Mucosa of stomach (tissue), 1 donor: ENCODE results near the gene MFAP1.
A peak's percentile ranks its signal among the peaks of the same experiment; 100 is the strongest.
"Not testable (repeated sequence)": the region's sequence is repeated elsewhere in the genome, so short reads cannot be mapped to it uniquely, and the experiment has no call there.

Experiments used
- H3K27me3 ChIP-seq: one replicate; pipeline ENCODE4 v1.7.0; 2013; ENCODE audit warnings: mild to moderate bottlenecking, low read length; ENCODE audit not compliant: control insufficient read depth, insufficient read depth
- H3K36me3 ChIP-seq: one replicate; pipeline ENCODE4 v1.7.0; 2013; ENCODE audit warnings: low read length; ENCODE audit not compliant: control insufficient read depth, insufficient read depth
- H3K4me1 ChIP-seq: one replicate; pipeline ENCODE4 v1.7.0; 2013; ENCODE audit warnings: mild to moderate bottlenecking, low read length; ENCODE audit not compliant: control insufficient read depth, insufficient read depth
- H3K4me3 ChIP-seq: one replicate; pipeline ENCODE4 v1.7.0; 2013; ENCODE audit warnings: low read length
- H3K9ac ChIP-seq: one replicate; pipeline ENCODE4 v1.7.0; 2013; ENCODE audit warnings: mild to moderate bottlenecking, low read length, moderate library complexity
- H3K9me3 ChIP-seq: one replicate; pipeline ENCODE4 v1.7.0; 2013; ENCODE audit warnings: mild to moderate bottlenecking, low read length, moderate library complexity; ENCODE audit not compliant: control insufficient read depth
- donor health status: Pancreatic carcinoma.

The MFAP1 gene

GRCh38 chr15:43824302-43825246, at the start of gene MFAP1:
MFAP1 (minus strand) TSS chr15:43824690; CDS start chr15:43824569, 121 bp downstream.
- Histone ChIP-seq H3K9ac (peak within 1 kb of the TSS; percentile 99), H3K9me3 (no peaks in the 10 kb centered on the region), H3K4me3 (peak within 1 kb of the TSS; percentile 99), H3K4me1 (peaks cover 15% of the 10 kb centered on the region), H3K36me3 (no peaks in the 10 kb centered on the region), H3K27me3 (no peaks in the 10 kb centered on the region)

- Histone ChIP-seq H3K4me3 (no peak overlapping the region), H3K9ac (no peak overlapping the region), H3K27me3 (no peaks in the 10 kb centered on the region), H3K36me3 (no peaks in the 10 kb centered on the region), H3K9me3 (no peaks in the 10 kb centered on the region), H3K4me1 (no peaks in the 10 kb centered on the region)
Observed at GRCh38 chr15:43873651-43874050, 49.2 kb upstream of the MFAP1 start.

- no peaks in the 10 kb centered on the region for H3K4me1 ChIP-seq
- H3K9ac ChIP-seq = no peak overlapping the region
- no peaks in the 10 kb centered on the region for H3K36me3 ChIP-seq
- H3K9me3 ChIP-seq = no peaks in the 10 kb centered on the region
- H3K4me3 ChIP-seq = no peak overlapping the region
- H3K27me3 ChIP-seq = no peaks in the 10 kb centered on the region
Observed at GRCh38 chr15:43872416-43873020, 48.0 kb upstream of the MFAP1 start.

- no peaks in the 10 kb centered on the region for H3K4me1 ChIP-seq
- H3K9ac ChIP-seq = no peak overlapping the region
- H3K36me3 ChIP-seq = no peaks in the 10 kb centered on the region
- H3K27me3 ChIP-seq = no peaks in the 10 kb centered on the region
- no peaks in the 10 kb centered on the region for H3K9me3 ChIP-seq
- no peak overlapping the region for H3K4me3 ChIP-seq
Observed at GRCh38 chr15:43871835-43872234, 47.3 kb upstream of the MFAP1 start.

GRCh38 chr15:43868406-43868805, 43.9 kb upstream of the MFAP1 start:
- no peaks in the 10 kb centered on the region for H3K9me3 ChIP-seq
- H3K27me3 ChIP-seq = no peaks in the 10 kb centered on the region
- no peaks in the 10 kb centered on the region for H3K36me3 ChIP-seq
- H3K9ac ChIP-seq = no peak overlapping the region
- H3K4me3 ChIP-seq = no peak overlapping the region
- H3K4me1 ChIP-seq = no peaks in the 10 kb centered on the region

- Histone ChIP-seq H3K4me3 (no peak overlapping the region), H3K36me3 (no peaks in the 10 kb centered on the region), H3K9ac (no peak overlapping the region), H3K9me3 (no peaks in the 10 kb centered on the region), H3K27me3 (no peaks in the 10 kb centered on the region), H3K4me1 (no peaks in the 10 kb centered on the region)
Observed at GRCh38 chr15:43867096-43867495, 42.6 kb upstream of the MFAP1 start.

GRCh38 chr15:43866636-43867035, 42.1 kb upstream of the MFAP1 start:
- not testable (repeated sequence) for H3K4me1 ChIP-seq, H3K9ac ChIP-seq, H3K27me3 ChIP-seq, H3K9me3 ChIP-seq, H3K36me3 ChIP-seq, H3K4me3 ChIP-seq

GRCh38 chr15:43859546-43859945, 35.1 kb upstream of the MFAP1 start:
- H3K9ac ChIP-seq = no peak overlapping the region
- H3K4me1 ChIP-seq = no peaks in the 10 kb centered on the region
- H3K36me3 ChIP-seq = no peaks in the 10 kb centered on the region
- no peak overlapping the region for H3K4me3 ChIP-seq
- no peaks in the 10 kb centered on the region for H3K9me3 ChIP-seq
- no peaks in the 10 kb centered on the region for H3K27me3 ChIP-seq

GRCh38 chr15:43854801-43855200, 30.3 kb upstream of the MFAP1 start:
- Histone ChIP-seq H3K9me3 (no peaks in the 10 kb centered on the region), H3K36me3 (no peaks in the 10 kb centered on the region), H3K9ac (no peak overlapping the region)

GRCh38 chr15:43852607-43853006, 28.1 kb upstream of the MFAP1 start:
- Histone ChIP-seq H3K4me3 (no peak overlapping the region), H3K9ac (no peak overlapping the region), H3K36me3 (no peaks in the 10 kb centered on the region), H3K27me3 (no peaks in the 10 kb centered on the region), H3K4me1 (no peaks in the 10 kb centered on the region), H3K9me3 (no peaks in the 10 kb centered on the region)

More at GRCh38 chr15:43854801-43855200, 30.3 kb upstream of the MFAP1 start:
- no peaks in the 10 kb centered on the region for H3K27me3 ChIP-seq
- H3K4me3 ChIP-seq = no peak overlapping the region
- H3K4me1 ChIP-seq = no peaks in the 10 kb centered on the region

GRCh38 chr15:43851251-43851650, 26.8 kb upstream of the MFAP1 start:
- H3K4me3 ChIP-seq = no peak overlapping the region
- H3K4me1 ChIP-seq = no peaks in the 10 kb centered on the region
- no peak overlapping the region for H3K9ac ChIP-seq
- H3K27me3 ChIP-seq = no peaks in the 10 kb centered on the region
- no peaks in the 10 kb centered on the region for H3K9me3 ChIP-seq
- H3K36me3 ChIP-seq = no peaks in the 10 kb centered on the region

GRCh38 chr15:43845421-43845820, 20.9 kb upstream of the MFAP1 start:
- Histone ChIP-seq H3K9me3 (no peaks in the 10 kb centered on the region), H3K4me3 (no peak overlapping the region), H3K27me3 (no peaks in the 10 kb centered on the region), H3K9ac (no peak overlapping the region), H3K36me3 (no peaks in the 10 kb centered on the region), H3K4me1 (no peaks in the 10 kb centered on the region)
